ENCODE data around the gene PIEZO2.

DNA sequence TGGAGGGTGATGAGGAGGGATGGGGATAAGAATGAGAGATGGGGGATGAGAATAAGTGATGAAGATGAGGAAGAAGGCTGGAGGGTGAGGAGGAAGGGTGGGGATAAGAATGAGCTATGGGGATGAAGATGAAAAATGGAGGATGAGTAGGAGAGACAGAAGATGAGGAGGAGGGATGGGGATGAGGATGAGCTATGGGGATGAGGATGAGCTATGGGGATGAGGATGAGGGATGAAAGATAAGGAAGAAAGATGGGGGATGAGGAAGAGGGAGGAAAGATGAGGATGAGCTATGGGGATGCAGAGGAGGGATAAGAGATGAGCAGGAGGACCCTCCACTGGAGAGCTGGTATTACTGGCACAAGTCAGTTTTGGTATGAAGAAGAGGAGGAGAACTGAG is 392.0 kb downstream of the PIEZO2 start:
- TF ChIP-seq CTCF (optimal IDR thresholded peaks at IDR 0.05 in 1 of 3, IDR thresholded peaks at IDR 0.05 in 1 of 3, conservative IDR thresholded peaks at IDR 0.05 in 1 of 3; ENCODE audit: extremely low read depth in 1 of 3, insufficient read depth in 2 of 3, low read length in 3 of 3) (no peak), EZH2 (IDR thresholded peaks at IDR 0.05; ENCODE audit: low read length) (no peak)

All from keratinocyte (primary cell).